HFF-Myc (cell line): Measurements from ENCODE around the gene ARID5B.

ENCODE experiments used
- DNase-seq: peaks from one replicate; pipeline ENCODE4 v3.0.0-alpha.2; 2011; ENCODE audit warnings: low read depth; ENCODE audit errors: extremely low read depth
- H3K4me3 ChIP-seq: replicated peaks from 2 replicates; pipeline ENCODE4 v1.5.1; 2011; ENCODE audit warnings: low read depth, mild to moderate bottlenecking, control low read depth, low read length
- CTCF ChIP-seq: IDR thresholded peaks from 2 replicates; pipeline ENCODE4 v1.5.1; 2012; ENCODE audit warnings: mild to moderate bottlenecking, low read depth, low read length, control low read depth; ENCODE audit errors: missing control alignments

Gene ARID5B

DNA sequence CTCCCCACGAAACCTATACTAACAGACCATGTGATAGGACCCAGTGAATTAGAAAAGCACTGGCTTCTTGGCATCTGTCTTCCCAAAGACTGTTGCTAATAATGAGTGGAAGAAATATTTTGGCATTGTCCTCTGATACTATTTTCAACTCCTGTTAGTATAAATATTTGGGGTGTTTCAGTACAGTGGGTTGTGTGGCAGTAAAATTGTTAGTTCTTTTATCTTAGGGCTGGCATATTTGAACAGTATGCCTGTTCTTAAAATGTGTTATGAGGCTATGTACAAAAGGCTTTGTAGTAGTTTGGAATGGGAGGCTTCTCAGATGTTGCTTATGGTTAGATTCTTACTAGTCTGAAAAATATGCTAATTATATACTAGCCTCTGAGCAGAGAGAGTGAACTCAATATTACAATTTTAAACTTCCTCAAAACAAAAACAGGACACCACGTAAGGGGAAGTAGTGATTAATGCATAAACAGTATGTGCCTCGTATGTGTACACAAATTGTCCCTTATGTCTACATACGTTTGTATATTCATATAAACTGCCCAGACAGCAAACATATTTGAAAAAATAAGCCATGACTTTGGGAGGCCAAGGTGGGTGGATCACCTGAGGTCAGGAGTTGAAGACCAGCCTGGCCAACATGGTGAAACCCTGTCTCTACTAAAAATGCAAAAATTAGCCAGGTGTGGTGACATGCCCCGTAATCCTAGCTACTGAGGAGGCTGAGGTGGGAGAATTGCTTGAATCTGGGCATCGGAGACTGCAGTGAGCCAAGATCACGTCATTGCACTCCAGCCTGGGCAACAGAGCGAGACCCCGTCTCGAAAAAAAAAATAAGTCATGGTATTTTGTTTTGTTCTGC is 115.4 kb downstream of the ARID5B start:
- no peak overlapping the region for H3K4me3 ChIP-seq
- no peak for TF ChIP-seq CTCF
- no peak for DNase-seq

- no peak for DNase-seq
- no peak overlapping the region for H3K4me3 ChIP-seq
- TF ChIP-seq CTCF = no peak
These were observed 116.0 kb downstream of the ARID5B start for GRCh38 chr10:62017491-62017870.

DNA sequence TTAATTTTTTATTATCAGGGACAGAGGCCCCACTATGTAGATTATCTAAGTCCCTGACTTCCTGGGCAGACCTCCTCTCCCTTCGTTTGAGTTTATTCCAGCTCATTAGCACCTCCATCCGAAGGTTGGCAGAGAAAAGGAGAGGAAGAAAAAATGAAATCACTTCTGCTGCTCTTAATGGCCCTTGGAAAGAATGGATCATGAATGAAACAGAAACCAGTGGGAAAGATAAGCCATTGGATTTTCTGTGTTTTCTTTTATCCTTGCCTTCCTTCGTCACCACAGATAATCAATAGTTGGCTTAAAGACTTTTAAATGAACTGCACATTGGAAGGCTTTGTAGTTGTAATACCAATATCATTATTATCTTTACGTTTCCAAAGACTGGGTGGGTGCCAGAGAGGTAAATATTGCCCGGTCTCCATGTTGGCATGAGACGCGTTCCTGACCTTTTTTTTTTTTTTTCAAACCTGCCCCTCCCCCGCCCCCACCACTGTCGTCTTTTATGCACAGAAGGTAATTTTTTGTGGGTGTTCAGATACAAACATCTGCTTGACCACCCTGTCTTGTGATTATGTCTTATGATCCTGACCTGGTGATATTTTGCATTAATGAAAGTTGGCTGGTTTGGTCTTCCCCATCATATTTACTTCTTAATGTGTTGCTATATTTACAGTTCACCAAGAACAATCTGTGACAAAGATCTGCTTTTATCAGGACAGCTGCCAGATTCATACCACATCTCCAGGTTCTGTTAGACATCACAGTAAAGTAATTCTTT is 116.8 kb downstream of the ARID5B start:
- no peak overlapping the region for H3K4me3 ChIP-seq
- no peak for TF ChIP-seq CTCF
- DNase-seq = no peak

DNA sequence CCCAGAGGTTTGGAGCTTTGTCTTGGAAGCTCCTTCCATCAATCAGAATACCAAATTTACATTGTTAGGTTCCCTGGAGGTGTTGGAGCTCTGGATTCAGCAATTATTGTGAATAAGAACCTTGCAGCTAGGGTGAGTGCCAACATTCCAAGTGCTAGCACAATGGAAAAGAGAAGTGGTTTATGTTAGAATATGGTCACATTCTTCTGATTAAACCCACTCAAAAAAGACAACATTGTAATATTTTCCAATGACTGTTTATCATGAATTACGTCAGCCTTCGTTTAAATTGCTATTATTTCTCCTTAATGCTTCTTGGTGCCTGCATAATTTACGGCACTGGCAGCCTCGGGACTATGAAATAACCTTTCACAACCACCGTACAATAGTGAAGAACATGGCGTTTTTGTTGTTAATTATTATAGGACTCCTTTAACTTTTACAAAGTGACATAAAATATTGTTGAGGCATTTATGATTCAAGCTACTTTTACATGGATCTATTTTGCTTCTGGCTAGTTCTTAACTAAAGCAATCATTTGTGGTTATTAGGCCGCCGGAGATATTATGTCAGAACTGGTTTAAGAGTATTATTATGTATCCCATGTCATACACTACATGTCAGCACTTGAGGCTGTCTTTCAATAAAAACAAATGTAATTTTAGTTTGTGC is 117.7 kb downstream of the ARID5B start:
- no peak overlapping the region for H3K4me3 ChIP-seq
- DNase-seq = no peak
- no peak for TF ChIP-seq CTCF

GRCh38 chr10:62019685-62020359 is 118.3 kb downstream of the ARID5B start:
- no peak overlapping the region for H3K4me3 ChIP-seq
- TF ChIP-seq CTCF = no peak
- no peak for DNase-seq

DNA sequence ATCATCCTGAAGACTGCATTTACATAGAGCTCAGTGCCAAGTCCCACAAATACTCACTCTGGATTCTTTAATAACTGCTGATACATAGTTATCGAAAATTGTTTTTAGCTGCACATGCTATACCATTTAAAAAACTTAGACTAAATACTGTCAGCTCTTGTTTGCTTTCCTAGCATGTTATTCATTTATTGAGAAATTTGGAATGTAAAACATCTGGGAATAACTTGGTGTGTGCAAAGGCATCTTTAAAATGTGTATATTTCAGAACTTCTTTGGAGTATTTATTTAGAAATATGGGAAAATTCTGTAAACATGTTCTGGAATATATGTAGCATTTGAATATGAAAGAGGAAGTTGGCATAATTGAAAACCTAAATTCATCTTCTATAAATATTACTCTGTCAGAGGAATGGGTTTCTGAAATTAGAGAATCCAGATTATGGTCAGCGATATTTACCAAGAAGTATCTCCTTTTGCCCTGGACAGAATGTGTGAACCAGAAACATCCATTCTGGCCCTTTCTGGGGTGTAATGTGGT is 119.7 kb downstream of the ARID5B start:
- no peak for TF ChIP-seq CTCF
- H3K4me3 ChIP-seq = no peak overlapping the region
- DNase-seq = no peak
